Activated naive CD8-positive, alpha-beta T cell treated with anti-CD3 and anti-CD28 coated beads, Interleukin-2, amount 50 U/mL, for 16 hours (primary cell): ENCODE data around the gene RPS14.

ENCODE experiments used
- DNase-seq: peaks from one replicate; pipeline ENCODE4 v3.0.0-alpha.2; 2020; ENCODE audit warnings: low read depth, low spot score

RPS14 gene

GRCh38 chr5:150401376-150402228 lies 47.9 kb downstream of the RPS14 start:
- DNase-seq: no peak

- no peak for DNase-seq
Observed at GRCh38 chr5:150401076-150401375, 48.5 kb downstream of the RPS14 start.

- no peak for DNase-seq
Observed at GRCh38 chr5:150400316-150401075, 49.0 kb downstream of the RPS14 start.

- no peak for DNase-seq
Observed at GRCh38 chr5:150399524-150400211, 49.9 kb downstream of the RPS14 start.

- DNase-seq: no peak
Observed at GRCh38 chr5:150398722-150399523, 50.6 kb downstream of the RPS14 start.

GRCh38 chr5:150397782-150398721 lies 51.5 kb downstream of the RPS14 start:
- no peak for DNase-seq

GRCh38 chr5:150397146-150397781 lies 52.3 kb downstream of the RPS14 start:
- DNase-seq: no peak

GRCh38 chr5:150396267-150396666 lies 53.3 kb downstream of the RPS14 start:
- no peak for DNase-seq

- no peak for DNase-seq
Observed at GRCh38 chr5:150395688-150395975, 53.9 kb downstream of the RPS14 start.

- DNase-seq: no peak
Observed at GRCh38 chr5:150394912-150395687, 54.4 kb downstream of the RPS14 start.

- no peak for DNase-seq
Observed at GRCh38 chr5:150394131-150394530, 55.4 kb downstream of the RPS14 start.

- no peak for DNase-seq
Observed at GRCh38 chr5:150393096-150393645, 56.4 kb downstream of the RPS14 start.

- DNase-seq: no peak
Observed at GRCh38 chr5:150392680-150393079, 56.9 kb downstream of the RPS14 start.
